HepG2 (cell line): ENCODE measurements around the gene PML.

Source experiments
- CENPT ChIP-seq: sonication (generic); formaldehyde crosslinking; IDR thresholded peaks from 2 replicates; pipeline ENCODE4 v1.8.0; 2022; ENCODE audit warnings: low read depth, mild to moderate bottlenecking, moderate library complexity, missing genetic modification reagents
- ELF3 ChIP-seq: IDR thresholded peaks from 2 replicates; pipeline ENCODE4 v1.6.1; 2016; ENCODE audit warnings: missing genetic modification reagents, missing compliant biosample characterization
- POLR2AphosphoS5 ChIP-seq: IDR thresholded peaks from 2 replicates; pipeline ENCODE4 v1.6.1; 2012; ENCODE audit warnings: low read depth, low read length
- TF ChIP-seq, protein P1 (sequence below): sonication (generic); formaldehyde crosslinking; IDR thresholded peaks from 2 replicates; pipeline ENCODE4 v1.4.0; 2020; ENCODE audit warnings: missing genetic modification reagents

DNA sequence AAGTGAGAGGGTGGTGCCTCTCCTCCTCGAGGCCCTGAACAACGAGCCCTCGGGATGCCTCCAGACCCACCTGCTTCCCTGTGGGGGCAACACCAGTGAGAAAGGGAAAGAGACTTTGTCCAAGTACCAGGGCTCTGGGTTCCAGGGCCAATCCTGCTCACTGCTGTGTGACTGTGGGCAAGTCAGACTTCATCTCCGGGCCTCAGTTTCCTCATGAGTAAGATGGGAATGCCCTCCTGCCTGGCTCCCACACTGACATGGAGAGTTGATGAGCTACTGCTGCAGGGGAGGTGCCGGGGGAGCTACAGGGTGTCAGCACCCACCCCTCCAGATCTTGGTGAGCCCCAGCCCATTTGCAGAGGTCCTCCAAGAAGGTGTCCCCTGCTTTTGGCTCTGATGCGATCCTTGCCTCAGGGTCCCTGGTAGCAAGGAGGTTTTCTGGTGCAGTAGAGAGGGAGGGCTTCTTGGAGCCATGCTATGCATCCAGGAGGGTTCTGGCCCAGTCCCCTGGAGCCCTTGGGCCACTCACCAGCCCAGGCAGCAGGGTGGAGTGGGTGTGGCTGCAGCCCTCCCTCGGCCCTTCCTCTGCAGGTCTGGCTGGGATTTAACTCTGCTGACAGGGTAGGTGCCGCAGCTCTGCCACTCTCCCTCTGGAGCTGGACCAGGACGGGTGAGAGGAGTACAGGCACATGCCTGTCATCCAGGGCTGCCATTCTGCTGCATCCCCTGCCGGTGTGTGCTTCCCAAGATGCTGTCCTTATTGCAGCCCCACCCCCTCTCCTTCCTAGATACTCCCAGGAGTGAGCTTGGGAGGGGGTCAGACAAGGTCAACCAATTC, 41.4 kb upstream of the PML start:
- TF ChIP-seq ELF3 (CRISPR knock-in tag): no peak
- no peak for TF ChIP-seq CENPT
- TF ChIP-seq POLR2AphosphoS5: no peak
- TF ChIP-seq, protein P1, sequence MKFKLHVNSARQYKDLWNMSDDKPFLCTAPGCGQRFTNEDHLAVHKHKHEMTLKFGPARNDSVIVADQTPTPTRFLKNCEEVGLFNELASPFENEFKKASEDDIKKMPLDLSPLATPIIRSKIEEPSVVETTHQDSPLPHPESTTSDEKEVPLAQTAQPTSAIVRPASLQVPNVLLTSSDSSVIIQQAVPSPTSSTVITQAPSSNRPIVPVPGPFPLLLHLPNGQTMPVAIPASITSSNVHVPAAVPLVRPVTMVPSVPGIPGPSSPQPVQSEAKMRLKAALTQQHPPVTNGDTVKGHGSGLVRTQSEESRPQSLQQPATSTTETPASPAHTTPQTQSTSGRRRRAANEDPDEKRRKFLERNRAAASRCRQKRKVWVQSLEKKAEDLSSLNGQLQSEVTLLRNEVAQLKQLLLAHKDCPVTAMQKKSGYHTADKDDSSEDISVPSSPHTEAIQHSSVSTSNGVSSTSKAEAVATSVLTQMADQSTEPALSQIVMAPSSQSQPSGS (CRISPR knock-in tag): no peak
